Hippocampal formation (tissue), 2 donors: ENCODE data around the gene ZFP82.

Experiments
- DNase-seq, 2 donors: peaks; one replicate each; lab custom pipeline; 2025; lab: John Stamatoyannopoulos, UW

ZFP82 gene

DNA sequence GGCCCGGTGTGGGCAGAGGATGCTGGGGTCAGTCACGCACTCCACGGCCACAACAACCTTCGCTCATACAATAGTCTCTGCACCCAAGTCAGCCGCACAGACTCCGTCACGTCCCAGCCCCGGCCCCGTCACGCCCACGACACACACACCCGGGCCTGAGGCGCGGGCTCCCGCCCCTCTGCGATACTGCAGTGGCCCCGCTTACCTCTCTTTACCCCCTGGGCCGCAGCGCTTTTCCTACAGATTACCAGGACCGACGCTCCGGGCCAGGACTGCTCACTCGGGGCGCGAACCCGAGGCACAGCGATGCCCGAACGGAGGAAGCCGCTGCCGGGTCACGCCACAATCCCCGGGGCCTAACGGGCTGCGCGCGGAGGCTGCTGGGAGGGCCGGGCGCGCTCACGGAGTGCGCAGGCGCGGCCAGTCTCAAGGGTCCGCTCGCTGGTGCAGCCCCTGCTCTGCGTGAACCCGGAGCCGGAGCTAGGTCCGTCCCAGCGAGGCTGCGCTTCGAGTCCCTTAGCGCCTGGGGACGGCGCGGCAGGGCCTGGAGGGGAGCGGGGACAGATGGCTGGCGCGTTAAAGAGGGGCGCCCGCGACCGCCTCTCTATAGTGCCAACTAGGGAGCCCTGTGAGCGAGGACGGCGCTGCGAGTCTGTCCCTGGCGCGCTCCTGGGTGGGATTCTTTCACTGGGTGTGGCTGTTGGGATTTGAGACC is at the start of gene ZFP82:
TSS of gene ZFP82 (minus strand) at position 358 of the 715 bp plus-strand sequence. CDS start 8,855 bp downstream, outside the sequence.
- peak; percentile 53 to 71 for DNase-seq

DNA sequence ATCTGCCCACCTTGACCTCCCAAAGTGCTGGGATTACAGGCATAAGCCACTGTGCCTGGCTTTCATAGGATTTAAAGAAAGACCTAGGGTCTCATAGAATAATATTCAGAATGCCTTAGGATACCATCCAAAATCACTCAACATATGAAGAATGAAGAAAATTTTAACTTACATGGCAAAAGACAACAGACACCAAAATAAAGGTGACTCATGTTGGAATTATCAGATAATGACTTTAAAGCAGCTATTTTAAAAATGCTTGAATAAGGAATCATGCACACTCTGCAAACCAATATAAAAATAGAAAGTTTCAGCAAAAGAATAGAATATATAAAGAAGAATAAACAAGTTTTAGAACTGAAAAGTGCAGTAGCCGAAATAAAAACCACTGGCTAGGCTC is 41.6 kb upstream of the ZFP82 start:
- DNase-seq, result no peak

GRCh38 chr19:36456831-36457230 is 38.4 kb upstream of the ZFP82 start:
- no peak for DNase-seq

- no peak for DNase-seq
Measured at GRCh38 chr19:36449059-36449670, 30.7 kb upstream of the ZFP82 start.

- DNase-seq, result no peak
Measured at GRCh38 chr19:36441339-36441738, 22.9 kb upstream of the ZFP82 start.

DNA sequence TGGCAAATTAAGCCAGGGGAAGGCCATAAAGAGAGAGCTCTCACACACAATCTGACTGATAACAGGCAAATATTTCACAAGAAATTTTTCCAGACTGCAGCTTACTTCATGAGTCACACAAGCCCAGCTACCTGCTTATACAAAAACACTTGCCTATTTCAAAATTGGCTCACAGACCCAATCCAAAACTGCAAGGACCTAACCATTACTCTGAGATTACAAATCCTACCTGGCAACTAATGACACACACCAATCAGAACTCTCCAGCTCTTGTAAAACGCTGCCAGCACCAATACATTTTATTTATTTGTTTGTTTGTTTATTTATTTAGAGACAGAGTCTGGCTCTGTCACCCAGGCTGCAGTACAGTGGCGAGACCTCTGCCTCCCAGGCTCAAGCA is 18.1 kb upstream of the ZFP82 start:
- DNase-seq, result no peak

GRCh38 chr19:36423925-36424324 is 5.5 kb upstream of the ZFP82 start:
- no peak for DNase-seq

- no peak for DNase-seq
Measured at GRCh38 chr19:36421749-36422481, 3.5 kb upstream of the ZFP82 start.

- no peak for DNase-seq
Measured at GRCh38 chr19:36420961-36421748, 2.7 kb upstream of the ZFP82 start.

GRCh38 chr19:36417752-36418286 is 625 bp downstream of the ZFP82 start:
- no peak for DNase-seq

- no peak for DNase-seq
Measured at GRCh38 chr19:36409841-36410240, 8.6 kb downstream of the ZFP82 start.

- DNase-seq, result no peak
Measured at GRCh38 chr19:36408101-36408500, 10.3 kb downstream of the ZFP82 start.

- no peak for DNase-seq
Measured at GRCh38 chr19:36404498-36404897, 13.9 kb downstream of the ZFP82 start.

DNA sequence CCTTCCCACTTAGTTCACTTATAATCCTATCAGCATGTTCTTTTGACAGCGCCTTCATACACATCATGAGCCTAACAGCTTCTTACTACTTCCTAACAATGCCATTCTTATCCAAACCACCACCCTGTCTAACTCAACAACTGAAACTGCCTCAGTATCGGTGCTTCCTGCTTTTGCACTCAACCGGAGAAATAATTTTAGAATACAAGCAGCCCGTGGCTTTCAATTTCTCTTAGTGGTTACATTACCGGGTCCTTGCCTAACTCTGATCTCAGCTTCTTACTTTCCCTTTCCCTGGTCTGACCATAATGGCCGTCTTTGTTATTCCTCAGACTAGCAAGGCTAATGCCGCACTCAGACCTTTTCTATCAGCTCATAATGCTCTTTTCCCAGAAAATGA is 17.0 kb downstream of the ZFP82 start:
- DNase-seq, result no peak

DNA sequence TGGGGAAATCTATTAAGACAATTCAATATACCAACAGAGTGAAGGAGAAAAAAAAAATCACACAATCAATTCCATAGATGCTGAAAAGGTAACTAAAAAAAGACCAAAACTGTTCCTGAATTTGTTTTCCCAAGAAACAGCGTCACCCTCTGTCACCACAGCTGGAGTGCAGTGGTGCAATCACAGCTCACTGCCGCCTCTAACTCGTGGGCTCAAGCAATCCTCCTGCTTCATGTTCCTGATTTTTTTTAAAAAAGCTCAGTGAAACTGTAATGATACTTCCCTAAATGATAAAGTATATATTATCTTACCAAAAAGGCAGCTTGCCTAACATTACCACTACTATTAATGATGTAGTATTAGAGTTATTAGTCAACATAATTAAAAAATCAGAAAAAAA is 19.9 kb downstream of the ZFP82 start:
- no peak for DNase-seq

GRCh38 chr19:36392916-36393673 is 25.3 kb downstream of the ZFP82 start:
- DNase-seq, result no peak

DNA sequence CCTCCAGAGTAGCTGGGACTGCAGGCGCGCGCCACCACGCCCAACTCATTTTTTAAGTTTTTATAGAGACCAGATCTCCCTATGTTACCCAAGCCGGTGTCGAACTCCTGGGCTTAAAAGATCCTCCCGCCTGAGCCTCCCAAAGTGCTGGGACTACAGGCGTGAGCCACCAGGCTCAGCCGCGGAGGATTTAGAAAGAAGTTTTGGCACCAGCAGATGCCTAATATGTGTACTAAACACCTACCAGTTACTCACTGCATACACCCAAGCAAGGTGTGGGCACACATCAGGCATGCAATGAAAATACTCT is 39.0 kb downstream of the ZFP82 start:
- no peak for DNase-seq

DNA sequence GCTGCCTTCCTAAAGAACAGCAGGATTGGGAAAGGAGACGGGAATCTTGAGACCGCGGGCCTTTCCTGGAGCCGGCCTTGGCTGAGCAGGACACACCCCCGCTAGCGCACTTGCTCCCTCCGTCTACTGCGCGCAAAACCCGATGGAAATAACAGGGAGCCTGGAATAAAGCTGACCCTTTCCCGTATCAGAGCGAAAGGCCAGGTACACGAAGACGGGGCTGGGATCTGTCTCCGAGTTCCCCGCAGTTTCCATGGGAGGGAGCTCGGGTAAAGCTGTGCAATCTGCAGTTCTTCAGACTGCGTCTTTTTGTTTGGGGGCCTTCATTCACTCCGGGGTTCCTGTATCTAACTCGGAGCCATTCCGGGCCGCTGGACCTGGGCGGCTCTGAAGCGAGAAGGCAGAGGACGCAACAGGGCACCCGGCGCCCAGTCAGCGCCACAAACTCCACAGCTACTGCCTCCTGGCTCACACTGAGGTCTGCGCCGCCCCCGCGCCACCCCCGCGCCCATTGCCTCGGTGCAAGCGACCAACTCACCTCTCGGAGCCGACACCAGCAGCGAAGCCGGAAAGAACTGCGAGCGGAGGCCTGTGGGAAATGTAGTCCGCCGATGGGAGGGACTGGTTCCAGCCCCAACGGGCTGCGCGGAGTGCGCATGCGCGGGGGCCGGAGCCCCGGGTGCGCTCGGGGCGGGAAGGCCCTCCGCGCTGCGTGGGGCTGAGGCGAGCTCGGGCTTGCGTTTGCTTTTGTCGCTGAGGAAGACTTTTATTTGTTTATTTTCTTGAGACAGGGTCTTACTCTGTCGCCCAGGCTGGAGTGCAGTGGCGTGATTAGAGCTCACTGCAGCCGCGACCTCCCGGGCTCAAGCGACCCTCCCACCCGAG is 39.6 kb downstream of the ZFP82 start, which contains the start of gene ZFP14:
TSS of gene ZFP14 (minus strand) at position 577 of the 885 bp plus-strand sequence. CDS start 11,309 bp downstream, outside the sequence.
- DNase-seq, result peak; percentile 89 to 91

- no peak for DNase-seq
Measured at GRCh38 chr19:36377541-36378178, 40.8 kb downstream of the ZFP82 start.
